HepG2 (cell line): ENCODE measurements around the gene RPS6KA2. TPM values are rescaled to one million over a fixed set of nuclear protein-coding genes. Genes with fewer than 3 reads are reported as not detected.

ENCODE experiments used
- ATAC-seq: fragments of 200-7000 bp; cut with Tn5 transposase; 3 replicates; pipeline ENCODE4 v1.9.1; 2020; ENCODE audit warnings: mild to moderate bottlenecking, moderate library complexity
- BruUV-seq: library from RNA; stranded (reverse); fragments of 400-500 nt; replicated peaks from 2 replicates; lab custom pipeline; 2021; lab: Mats Ljungman, UMichigan
- CTCF ChIA-PET: fragments of 300-600 bp; formaldehyde crosslinking; extraction: SDS; loops from one replicate; lab custom pipeline; 2021; ENCODE audit warnings: low total read pairs, inconsistent platforms, low intra/inter-chr PET ratio; lab: Yijun Ruan, JAX
- POLR2A ChIA-PET: fragments of 350-600 bp; sonication (Branson Sonifier 250); formaldehyde crosslinking; loops from one replicate; lab custom pipeline; 2020; ENCODE audit warnings: antibody characterized with exemption, inconsistent platforms; lab: Yijun Ruan, JAX
- DNase-seq: peaks from one replicate; pipeline ENCODE4 v3.0.0-alpha.2; 2015; ENCODE audit warnings: low spot score
- FAIRE-seq: peaks from 3 replicates; lab custom pipeline; 2011; peaks lifted over from hg19 to GRCh38; lab: Jason Lieb, UNC
- H2AFZ ChIP-seq: one replicate; pipeline ENCODE4 v1.6.1; 2011; ENCODE audit warnings: low read length, inconsistent platforms
- H3K27ac ChIP-seq: fragments of 300-600 bp; 3 replicates; pipeline ENCODE4 v1.8.0; 2011; ENCODE audit warnings: mixed run types, mild to moderate bottlenecking, mixed read lengths, low read length, inconsistent platforms; ENCODE audit not compliant: insufficient read depth; ENCODE audit errors: extremely low read length
- H3K27me3 ChIP-seq, 2 experiments: fragments of 200-600 bp in 1 of 2; 2 replicates in 1 of 2; 3 replicates in 1 of 2; pipeline versions ENCODE4 v1.6.0 to v1.8.0; 2011; ENCODE audit warnings: low read length in 2 of 2, mild to moderate bottlenecking in 2 of 2, moderate library complexity in 2 of 2, inconsistent platforms in 1 of 2; ENCODE audit not compliant: insufficient read depth in 2 of 2, control insufficient read depth in 1 of 2
- H3K36me3 ChIP-seq, 2 experiments: fragments of 200-600 bp in 1 of 2; replicated peaks in 1 of 2; 2 replicates in 1 of 2; 3 replicates in 1 of 2; pipeline versions ENCODE4 v1.5.1 to v1.8.0; 2011; ENCODE audit warnings: low read length in 2 of 2, inconsistent platforms in 1 of 2; ENCODE audit not compliant: insufficient read depth in 2 of 2, control insufficient read depth in 1 of 2
- H3K4me1 ChIP-seq: 2 replicates; pipeline ENCODE4 v1.5.1; 2012; ENCODE audit warnings: low read length, inconsistent platforms; ENCODE audit not compliant: insufficient read depth
- H3K4me2 ChIP-seq: 2 replicates; pipeline ENCODE4 v1.6.0; 2011; ENCODE audit warnings: low read depth, low read length, inconsistent platforms
- H3K4me3 ChIP-seq, 3 experiments: fragments of 200-600 bp in 1 of 3; sonication (generic), shearing (Covaris generic) in 1 of 3; replicated peaks in 1 of 3; 2 replicates each; pipeline ENCODE4 v1.5.1; 2011 to 2016; ENCODE audit warnings: low read length in 3 of 3, inconsistent platforms in 2 of 3, low read depth in 2 of 3, mild to moderate bottlenecking in 2 of 3, control low read depth in 1 of 3, mixed read lengths in 1 of 3; ENCODE audit not compliant: insufficient read depth in 1 of 3
- H3K79me2 ChIP-seq: one replicate; pipeline ENCODE4 v1.6.1; 2011; ENCODE audit warnings: low read length, inconsistent platforms; ENCODE audit not compliant: insufficient read depth
- H3K9ac ChIP-seq: 2 replicates; pipeline ENCODE4 v1.6.0; 2011; ENCODE audit warnings: mild to moderate bottlenecking, low read depth, low read length, inconsistent platforms; ENCODE audit not compliant: insufficient read depth
- H3K9me3 ChIP-seq: 2 replicates; pipeline ENCODE4 v1.5.1; 2012; ENCODE audit warnings: mild to moderate bottlenecking, low read length
- H4K20me1 ChIP-seq: 2 replicates; pipeline ENCODE4 v1.6.0; 2011; ENCODE audit warnings: inconsistent platforms, mild to moderate bottlenecking, low read length, moderate library complexity; ENCODE audit not compliant: insufficient read depth
- ARID2 ChIP-seq: sonication (generic); formaldehyde crosslinking; IDR thresholded peaks from 2 replicates; pipeline ENCODE4 v1.8.1; 2022; ENCODE audit warnings: mild to moderate bottlenecking, missing genetic modification reagents, borderline replicate concordance
- CENPT ChIP-seq: sonication (generic); formaldehyde crosslinking; IDR thresholded peaks from 2 replicates; pipeline ENCODE4 v1.8.0; 2022; ENCODE audit warnings: low read depth, mild to moderate bottlenecking, moderate library complexity, missing genetic modification reagents
- GATAD2A ChIP-seq: IDR thresholded peaks from 2 replicates; pipeline ENCODE4 v1.6.1; 2016
- NFATC3 ChIP-seq: sonication (generic); formaldehyde crosslinking; IDR thresholded peaks from 2 replicates; pipeline ENCODE4 v1.5.1; 2020; ENCODE audit warnings: mild to moderate bottlenecking, missing genetic modification reagents
- RFX3 ChIP-seq: IDR thresholded peaks from 2 replicates; pipeline ENCODE4 v1.6.1; 2016; ENCODE audit warnings: missing biosample characterization, missing genetic modification reagents
- SIX4 ChIP-seq: sonication (generic); formaldehyde crosslinking; IDR thresholded peaks from 2 replicates; pipeline ENCODE4 v1.4.0; 2020; ENCODE audit warnings: missing genetic modification reagents
- TBP ChIP-seq: sonication (generic); formaldehyde crosslinking; IDR thresholded peaks from 2 replicates; pipeline ENCODE4 v1.5.0; 2020; ENCODE audit warnings: missing genetic modification reagents
- ZNF138 ChIP-seq: sonication (generic); formaldehyde crosslinking; IDR thresholded peaks from 2 replicates; pipeline ENCODE4 v1.5.0; 2020; ENCODE audit warnings: mild to moderate bottlenecking, low read depth, missing genetic modification reagents
- ZNF333 ChIP-seq: sonication (generic); formaldehyde crosslinking; IDR thresholded peaks from 2 replicates; pipeline ENCODE4 v1.4.0; 2020; ENCODE audit warnings: mild to moderate bottlenecking, missing genetic modification reagents, borderline replicate concordance
- ZNF558 ChIP-seq: sonication (generic); formaldehyde crosslinking; IDR thresholded peaks from 2 replicates; pipeline ENCODE4 v1.9.0; 2022; ENCODE audit warnings: mild to moderate bottlenecking, missing genetic modification reagents, borderline replicate concordance
- ZSCAN21 ChIP-seq: sonication (generic); formaldehyde crosslinking; IDR thresholded peaks from 2 replicates; pipeline ENCODE4 v1.8.0; 2022; ENCODE audit warnings: mild to moderate bottlenecking, missing genetic modification reagents, moderate library complexity, borderline replicate concordance
- WGBS: methylation state at CpG from one replicate; pipeline ENCODE4 v1.1.6; 2017; ENCODE audit warnings: low lambda C conversion rate; 5-methylcytosine and 5-hydroxymethylcytosine counted together
- in situ Hi-C: cut with HindIII; loops from 2 replicates; pipeline ENCODE4 v1.10.0; 2017; ENCODE audit warnings: low pct_unique_long_range_greater_than_20kb; ENCODE audit not compliant: extremely low pct_ligation_motif_present
- intact Hi-C: fragments of 100-400 bp; cut with micrococcal nuclease; formaldehyde crosslinking; loops from one replicate; pipeline ENCODE4 v1.10.0; 2022; ENCODE audit not compliant: unreplicated experiment
- polyA plus RNA-seq, 8 experiments: library from polyadenylated mRNA; depleted of rRNA in 3 of 8; stranded (reverse) in 7 of 8; unstranded in 1 of 8; fragments of >200 nt; fragmentation: Illumina TruSeq in 4 of 8; extraction: Trizol in 4 of 8; gene quantifications; 2 replicates each; pipeline versions ENCODE4 v1.2.1 to v1.2.3, GENCODE V29; 2011 to 2016; ENCODE audit warnings: low read depth in 4 of 8, missing spikeins in 1 of 8, mixed read lengths in 1 of 8; ENCODE audit not compliant: insufficient read depth in 1 of 8
- total RNA-seq, 5 experiments: library from RNA; depleted of rRNA; stranded (reverse); fragments of >200 nt; fragmentation: Illumina TruSeq; extraction: Trizol; gene quantifications; 2 replicates each; pipeline ENCODE4 v1.2.3, GENCODE V29; 2016; ENCODE audit warnings: low read depth in 1 of 5
- TF ChIP-seq, protein P1 (sequence below): sonication (generic); formaldehyde crosslinking; IDR thresholded peaks from 2 replicates; pipeline ENCODE4 v1.5.0; 2020; ENCODE audit warnings: missing genetic modification reagents
- TF ChIP-seq, protein P2 (sequence below): sonication (generic); formaldehyde crosslinking; IDR thresholded peaks from 2 replicates; pipeline ENCODE4 v1.8.0; 2023; ENCODE audit warnings: mild to moderate bottlenecking, missing genetic modification reagents
- TF ChIP-seq, protein P3 (sequence below): sonication (generic); formaldehyde crosslinking; conservative IDR thresholded peaks from 2 replicates; pipeline ENCODE4 v1.8.1; 2023; ENCODE audit warnings: missing genetic modification reagents
- TF ChIP-seq, protein P4 (sequence below), 2 experiments: IDR thresholded peaks; 2 replicates each; pipeline ENCODE4 v1.6.1; 2011 to 2012; ENCODE audit warnings: low read length in 2 of 2, borderline replicate concordance in 1 of 2, low read depth in 1 of 2, mild to moderate bottlenecking in 1 of 2, moderate library complexity in 1 of 2

The RPS6KA2 gene
- total and polyA plus RNA-seq, 2 of the 13 experiments (the other 11 are each of a cell fraction or from before 2014, with no cell fraction given) = 0.22 to 0.38 TPM

DNA sequence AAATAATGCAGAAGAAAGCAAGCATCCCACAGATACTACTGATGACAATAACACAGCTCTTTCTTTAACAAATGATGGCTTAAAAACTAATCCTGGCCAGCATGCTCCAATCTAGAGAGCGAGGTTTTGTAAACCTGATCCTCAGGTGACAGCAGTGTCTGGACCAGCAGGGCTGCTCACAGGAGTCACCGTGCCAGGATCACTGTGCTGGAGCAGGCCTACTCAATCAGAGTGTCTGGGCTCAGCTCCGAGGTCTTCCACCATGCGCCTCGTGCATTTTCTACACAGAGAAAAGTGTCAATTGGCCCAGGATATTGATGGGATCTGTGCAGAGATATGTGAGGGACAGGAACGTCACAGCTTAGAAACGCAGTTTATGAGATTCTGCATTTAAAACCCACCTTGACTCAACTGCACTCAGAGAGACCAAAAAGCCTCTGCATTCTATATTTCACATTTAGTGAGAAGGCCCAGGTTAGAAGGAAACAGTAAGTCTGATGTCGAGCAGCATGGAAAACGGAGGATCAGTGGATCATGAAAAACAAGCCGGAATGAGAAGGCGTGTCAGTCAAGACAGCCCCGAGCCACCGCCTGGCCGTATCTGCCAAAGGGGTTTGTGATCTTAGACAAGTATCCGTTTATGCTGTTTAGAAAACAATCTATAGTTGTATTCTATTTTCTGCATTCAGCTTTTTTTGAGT is 48.4 kb downstream of the RPS6KA2 start:
- no peak overlapping the region for H3K4me2 ChIP-seq
- no peak overlapping the region for H3K27ac ChIP-seq
- no TSS peak for BruUV-seq
- no peak overlapping the region for H2AFZ ChIP-seq
- ChIA-PET CTCF (no interaction called here), POLR2A (no interaction called here)
- peaks cover 0 to 39% of the 10 kb centered on the region in 2 experiments; a peak in 4 of 5 replicates for H3K27me3 ChIP-seq
- H3K4me3 ChIP-seq = no peak overlapping the region
- H3K36me3 ChIP-seq = no peaks in the 10 kb centered on the region
- H3K79me2 ChIP-seq = no peaks in the 10 kb centered on the region
- no peak for DNase-seq
- no peaks in the 10 kb centered on the region for H3K4me1 ChIP-seq
- H3K9ac ChIP-seq = no peak overlapping the region
- in situ Hi-C loops = no loop called here
- 21% methylated on average over 15 of the region's 15 CpGs for WGBS
- H3K9me3 ChIP-seq = no peaks in the 10 kb centered on the region
- intact Hi-C loops = no loop called here
- FAIRE-seq = no peak
- H4K20me1 ChIP-seq = no peaks in the 10 kb centered on the region
- ATAC-seq = no peak
- TF ChIP-seq, protein P1, sequence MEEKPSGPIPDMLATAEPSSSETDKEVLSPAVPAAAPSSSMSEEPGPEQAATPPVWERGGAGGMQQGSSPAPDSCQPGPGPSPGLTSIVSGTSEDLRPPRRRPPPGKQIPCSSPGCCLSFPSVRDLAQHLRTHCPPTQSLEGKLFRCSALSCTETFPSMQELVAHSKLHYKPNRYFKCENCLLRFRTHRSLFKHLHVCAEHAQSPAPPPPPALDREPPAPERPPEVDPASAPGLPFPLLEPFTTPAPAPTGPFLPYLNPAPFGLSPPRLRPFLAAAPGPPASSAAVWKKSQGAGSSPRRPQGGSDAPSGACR (CRISPR knock-in tag) = no peak
- TF ChIP-seq SIX4 (CRISPR knock-in tag) = no peak
- TF ChIP-seq GATAD2A (CRISPR knock-in tag) = no peak
- TF ChIP-seq, protein P2, sequence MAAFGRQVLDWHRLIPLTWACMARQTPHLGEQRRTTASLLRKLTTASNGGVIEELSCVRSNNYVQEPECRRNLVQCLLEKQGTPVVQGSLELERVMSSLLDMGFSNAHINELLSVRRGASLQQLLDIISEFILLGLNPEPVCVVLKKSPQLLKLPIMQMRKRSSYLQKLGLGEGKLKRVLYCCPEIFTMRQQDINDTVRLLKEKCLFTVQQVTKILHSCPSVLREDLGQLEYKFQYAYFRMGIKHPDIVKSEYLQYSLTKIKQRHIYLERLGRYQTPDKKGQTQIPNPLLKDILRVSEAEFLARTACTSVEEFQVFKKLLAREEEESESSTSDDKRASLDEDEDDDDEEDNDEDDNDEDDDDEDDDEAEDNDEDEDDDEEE (CRISPR knock-in tag) = no peak
- TF ChIP-seq, protein P3, sequence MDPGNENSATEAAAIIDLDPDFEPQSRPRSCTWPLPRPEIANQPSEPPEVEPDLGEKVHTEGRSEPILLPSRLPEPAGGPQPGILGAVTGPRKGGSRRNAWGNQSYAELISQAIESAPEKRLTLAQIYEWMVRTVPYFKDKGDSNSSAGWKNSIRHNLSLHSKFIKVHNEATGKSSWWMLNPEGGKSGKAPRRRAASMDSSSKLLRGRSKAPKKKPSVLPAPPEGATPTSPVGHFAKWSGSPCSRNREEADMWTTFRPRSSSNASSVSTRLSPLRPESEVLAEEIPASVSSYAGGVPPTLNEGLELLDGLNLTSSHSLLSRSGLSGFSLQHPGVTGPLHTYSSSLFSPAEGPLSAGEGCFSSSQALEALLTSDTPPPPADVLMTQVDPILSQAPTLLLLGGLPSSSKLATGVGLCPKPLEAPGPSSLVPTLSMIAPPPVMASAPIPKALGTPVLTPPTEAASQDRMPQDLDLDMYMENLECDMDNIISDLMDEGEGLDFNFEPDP (CRISPR knock-in tag) = no peak
- TF ChIP-seq, protein P4, sequence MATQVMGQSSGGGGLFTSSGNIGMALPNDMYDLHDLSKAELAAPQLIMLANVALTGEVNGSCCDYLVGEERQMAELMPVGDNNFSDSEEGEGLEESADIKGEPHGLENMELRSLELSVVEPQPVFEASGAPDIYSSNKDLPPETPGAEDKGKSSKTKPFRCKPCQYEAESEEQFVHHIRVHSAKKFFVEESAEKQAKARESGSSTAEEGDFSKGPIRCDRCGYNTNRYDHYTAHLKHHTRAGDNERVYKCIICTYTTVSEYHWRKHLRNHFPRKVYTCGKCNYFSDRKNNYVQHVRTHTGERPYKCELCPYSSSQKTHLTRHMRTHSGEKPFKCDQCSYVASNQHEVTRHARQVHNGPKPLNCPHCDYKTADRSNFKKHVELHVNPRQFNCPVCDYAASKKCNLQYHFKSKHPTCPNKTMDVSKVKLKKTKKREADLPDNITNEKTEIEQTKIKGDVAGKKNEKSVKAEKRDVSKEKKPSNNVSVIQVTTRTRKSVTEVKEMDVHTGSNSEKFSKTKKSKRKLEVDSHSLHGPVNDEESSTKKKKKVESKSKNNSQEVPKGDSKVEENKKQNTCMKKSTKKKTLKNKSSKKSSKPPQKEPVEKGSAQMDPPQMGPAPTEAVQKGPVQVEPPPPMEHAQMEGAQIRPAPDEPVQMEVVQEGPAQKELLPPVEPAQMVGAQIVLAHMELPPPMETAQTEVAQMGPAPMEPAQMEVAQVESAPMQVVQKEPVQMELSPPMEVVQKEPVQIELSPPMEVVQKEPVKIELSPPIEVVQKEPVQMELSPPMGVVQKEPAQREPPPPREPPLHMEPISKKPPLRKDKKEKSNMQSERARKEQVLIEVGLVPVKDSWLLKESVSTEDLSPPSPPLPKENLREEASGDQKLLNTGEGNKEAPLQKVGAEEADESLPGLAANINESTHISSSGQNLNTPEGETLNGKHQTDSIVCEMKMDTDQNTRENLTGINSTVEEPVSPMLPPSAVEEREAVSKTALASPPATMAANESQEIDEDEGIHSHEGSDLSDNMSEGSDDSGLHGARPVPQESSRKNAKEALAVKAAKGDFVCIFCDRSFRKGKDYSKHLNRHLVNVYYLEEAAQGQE (IDR thresholded peaks at IDR 0.05; ENCODE audit: borderline replicate concordance in 1 of 2, low read depth in 1 of 2, low read length in 2 of 2) = no peak
- no peak for TF ChIP-seq NFATC3
- no peak for TF ChIP-seq ZSCAN21
- no peak for TF ChIP-seq RFX3 (CRISPR knock-in tag)
- TF ChIP-seq TBP (CRISPR knock-in tag) = no peak
- no peak for TF ChIP-seq ZNF558 (CRISPR knock-in tag)
- no peak for TF ChIP-seq CENPT (CRISPR knock-in tag)
- TF ChIP-seq ZNF333 (CRISPR knock-in tag) = no peak
- no peak for TF ChIP-seq ARID2 (CRISPR knock-in tag)
- no peak for TF ChIP-seq ZNF138
